Suprapubic skin (tissue), 4 donors: ENCODE measurements around the gene SYNGR2.

ENCODE experiments used
- EP300 ChIP-seq: sonication (generic); formaldehyde crosslinking; IDR thresholded peaks from one replicate; pipeline ENCODE4 v1.6.1; 2017; ENCODE audit warnings: antibody characterized with exemption
- POLR2A ChIP-seq, 2 donors: fragments of 450-650 bp; IDR thresholded peaks; one replicate each; pipeline ENCODE4 v1.6.1; 2017; ENCODE audit warnings: antibody characterized with exemption in 2 of 2, mild to moderate bottlenecking in 2 of 2, moderate library complexity in 2 of 2
- POLR2AphosphoS5 ChIP-seq, 3 donors: sonication (generic); formaldehyde crosslinking; IDR thresholded peaks; one replicate each; pipeline ENCODE4 v1.6.1; 2017; ENCODE audit warnings: antibody characterized with exemption in 3 of 3
- TF ChIP-seq, protein P1 (sequence below), 2 donors: fragments of 200-600 bp in 1 of 2; fragments of 450-650 bp in 1 of 2; sonication (generic) in 1 of 2; IDR thresholded peaks; one replicate each; pipeline ENCODE4 v1.5.1; 2016 to 2019; ENCODE audit warnings: antibody characterized with exemption in 2 of 2, mild to moderate bottlenecking in 1 of 2, moderate library complexity in 1 of 2

DNA sequence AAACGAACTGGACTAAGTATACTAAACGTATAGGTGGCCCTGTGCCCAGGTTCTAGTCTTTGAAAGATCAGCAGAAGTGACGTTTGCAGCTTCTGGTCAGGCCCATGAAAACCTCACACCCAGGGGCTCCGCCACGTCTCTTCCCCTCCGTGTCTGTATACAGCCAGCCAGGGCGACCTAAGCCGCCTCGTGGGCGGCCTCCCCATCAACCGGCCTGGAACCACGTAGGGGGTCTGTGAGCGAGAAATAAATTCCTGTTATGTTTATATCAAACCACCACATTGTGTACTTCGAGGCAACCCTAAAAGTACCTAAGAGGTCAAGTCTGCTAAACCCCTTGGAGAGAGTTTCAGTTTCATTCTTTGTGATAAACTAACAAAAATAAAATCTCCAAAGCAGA lies 11.7 kb downstream of the SYNGR2 start:
- no peak for TF ChIP-seq POLR2A (IDR thresholded peaks at IDR 0.05)
- TF ChIP-seq, protein P1, sequence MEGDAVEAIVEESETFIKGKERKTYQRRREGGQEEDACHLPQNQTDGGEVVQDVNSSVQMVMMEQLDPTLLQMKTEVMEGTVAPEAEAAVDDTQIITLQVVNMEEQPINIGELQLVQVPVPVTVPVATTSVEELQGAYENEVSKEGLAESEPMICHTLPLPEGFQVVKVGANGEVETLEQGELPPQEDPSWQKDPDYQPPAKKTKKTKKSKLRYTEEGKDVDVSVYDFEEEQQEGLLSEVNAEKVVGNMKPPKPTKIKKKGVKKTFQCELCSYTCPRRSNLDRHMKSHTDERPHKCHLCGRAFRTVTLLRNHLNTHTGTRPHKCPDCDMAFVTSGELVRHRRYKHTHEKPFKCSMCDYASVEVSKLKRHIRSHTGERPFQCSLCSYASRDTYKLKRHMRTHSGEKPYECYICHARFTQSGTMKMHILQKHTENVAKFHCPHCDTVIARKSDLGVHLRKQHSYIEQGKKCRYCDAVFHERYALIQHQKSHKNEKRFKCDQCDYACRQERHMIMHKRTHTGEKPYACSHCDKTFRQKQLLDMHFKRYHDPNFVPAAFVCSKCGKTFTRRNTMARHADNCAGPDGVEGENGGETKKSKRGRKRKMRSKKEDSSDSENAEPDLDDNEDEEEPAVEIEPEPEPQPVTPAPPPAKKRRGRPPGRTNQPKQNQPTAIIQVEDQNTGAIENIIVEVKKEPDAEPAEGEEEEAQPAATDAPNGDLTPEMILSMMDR (IDR thresholded peaks at IDR 0.05), result no peak
- TF ChIP-seq POLR2AphosphoS5 (IDR thresholded peaks at IDR 0.05), result no peak
- no peak for TF ChIP-seq EP300
